GM12865 (cell line): ENCODE results near the gene ZFHX3.

ENCODE experiments used
- DNase-seq: peaks from one replicate; pipeline ENCODE4 v3.0.0; 2010; ENCODE audit warnings: low read depth
- H3K4me3 ChIP-seq: 2 replicates; pipeline ENCODE4 v1.5.1; 2011; ENCODE audit warnings: mild to moderate bottlenecking, low read depth, low read length, control low read depth
- TF ChIP-seq, protein P1 (sequence below): IDR thresholded peaks from 2 replicates; pipeline ENCODE4 v1.5.1; 2011; ENCODE audit warnings: low read length, control low read depth, low read depth, inconsistent platforms; ENCODE audit not compliant: insufficient read depth; ENCODE audit errors: missing control alignments

ZFHX3 gene

DNA sequence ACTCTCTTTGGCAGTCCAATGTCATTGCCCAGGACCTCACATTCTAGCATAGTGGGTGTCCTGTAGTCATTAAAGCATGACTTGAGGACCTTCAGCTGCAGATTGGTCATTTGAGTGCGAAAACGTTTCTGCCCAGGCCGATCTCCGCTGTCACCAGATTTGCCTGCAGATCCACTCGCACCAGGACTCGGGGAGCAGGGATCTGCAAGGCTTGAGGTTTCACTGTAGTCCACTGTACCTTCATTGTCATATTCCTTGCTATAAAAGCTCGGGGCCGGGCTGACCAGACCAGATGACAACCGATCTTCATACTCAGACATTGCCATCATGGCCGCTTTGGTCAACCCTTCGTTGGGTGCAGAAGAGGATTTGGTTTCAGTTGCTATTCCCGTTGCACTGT lies 254.2 kb downstream of the ZFHX3 start:
- DNase-seq = no peak
- H3K4me3 ChIP-seq = no peak overlapping the region
- TF ChIP-seq, protein P1, sequence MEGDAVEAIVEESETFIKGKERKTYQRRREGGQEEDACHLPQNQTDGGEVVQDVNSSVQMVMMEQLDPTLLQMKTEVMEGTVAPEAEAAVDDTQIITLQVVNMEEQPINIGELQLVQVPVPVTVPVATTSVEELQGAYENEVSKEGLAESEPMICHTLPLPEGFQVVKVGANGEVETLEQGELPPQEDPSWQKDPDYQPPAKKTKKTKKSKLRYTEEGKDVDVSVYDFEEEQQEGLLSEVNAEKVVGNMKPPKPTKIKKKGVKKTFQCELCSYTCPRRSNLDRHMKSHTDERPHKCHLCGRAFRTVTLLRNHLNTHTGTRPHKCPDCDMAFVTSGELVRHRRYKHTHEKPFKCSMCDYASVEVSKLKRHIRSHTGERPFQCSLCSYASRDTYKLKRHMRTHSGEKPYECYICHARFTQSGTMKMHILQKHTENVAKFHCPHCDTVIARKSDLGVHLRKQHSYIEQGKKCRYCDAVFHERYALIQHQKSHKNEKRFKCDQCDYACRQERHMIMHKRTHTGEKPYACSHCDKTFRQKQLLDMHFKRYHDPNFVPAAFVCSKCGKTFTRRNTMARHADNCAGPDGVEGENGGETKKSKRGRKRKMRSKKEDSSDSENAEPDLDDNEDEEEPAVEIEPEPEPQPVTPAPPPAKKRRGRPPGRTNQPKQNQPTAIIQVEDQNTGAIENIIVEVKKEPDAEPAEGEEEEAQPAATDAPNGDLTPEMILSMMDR = no peak

DNA sequence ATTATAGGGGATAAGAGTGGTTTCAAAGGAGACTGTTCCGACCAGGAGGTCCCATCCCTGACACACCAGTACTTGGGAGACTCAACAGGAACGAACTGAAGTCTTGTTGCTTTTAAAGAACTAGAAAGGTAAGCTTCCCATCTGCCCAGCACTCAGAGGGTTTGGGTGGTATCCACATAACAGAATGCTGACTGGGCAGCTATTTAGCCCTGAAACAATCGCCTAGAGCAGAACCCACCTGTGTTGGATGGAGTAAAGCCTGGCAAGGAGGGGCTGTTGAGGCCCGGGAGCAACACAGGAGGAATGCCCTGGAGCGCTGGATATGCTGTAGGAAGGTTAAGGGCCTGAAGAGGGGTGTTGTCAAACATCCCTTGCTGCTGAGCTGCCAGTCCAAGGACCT lies 254.9 kb downstream of the ZFHX3 start:
- TF ChIP-seq, protein P1 = no peak
- no peak for DNase-seq
- no peak overlapping the region for H3K4me3 ChIP-seq

DNA sequence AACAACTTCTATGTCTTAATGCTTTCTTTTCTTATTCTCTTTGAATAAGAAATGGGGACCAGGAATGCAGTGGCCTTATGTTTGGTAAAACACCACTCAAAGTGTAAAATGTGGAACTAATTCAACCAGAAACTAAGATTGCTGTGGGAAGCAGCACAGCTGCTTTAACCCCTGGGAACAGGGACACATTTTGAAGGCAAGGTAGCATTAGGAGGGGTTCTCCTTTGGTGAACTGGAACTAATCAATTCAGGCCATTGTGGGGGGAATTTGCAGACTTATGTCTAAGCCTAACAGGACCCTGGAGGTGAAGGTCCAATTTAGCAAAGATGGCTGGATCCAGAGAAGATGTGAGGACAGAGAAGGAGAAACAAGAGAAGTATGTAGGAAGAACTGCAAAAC lies 256.1 kb downstream of the ZFHX3 start:
- DNase-seq = no peak
- TF ChIP-seq, protein P1 = no peak
- H3K4me3 ChIP-seq = no peak overlapping the region

DNA sequence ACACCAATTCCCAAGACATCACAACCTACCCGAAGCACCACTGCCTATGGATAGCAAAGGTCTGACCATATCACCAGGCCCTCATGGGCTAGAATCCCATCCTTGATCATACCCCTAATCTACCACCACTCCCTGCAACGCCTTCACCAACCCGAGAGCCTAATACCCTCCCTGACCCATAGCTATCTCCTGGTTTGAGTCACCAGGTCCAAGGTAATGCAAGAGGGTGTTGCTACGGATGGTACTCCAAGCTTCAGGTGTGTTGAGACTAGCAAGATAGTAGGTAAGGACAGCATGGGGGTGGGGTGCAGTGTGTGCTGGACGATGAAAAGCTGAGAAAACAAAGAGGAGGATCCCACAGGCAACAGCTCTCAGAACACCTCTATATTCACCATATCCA lies 258.0 kb downstream of the ZFHX3 start:
- no peak for DNase-seq
- no peak overlapping the region for H3K4me3 ChIP-seq
- TF ChIP-seq, protein P1 = no peak

DNA sequence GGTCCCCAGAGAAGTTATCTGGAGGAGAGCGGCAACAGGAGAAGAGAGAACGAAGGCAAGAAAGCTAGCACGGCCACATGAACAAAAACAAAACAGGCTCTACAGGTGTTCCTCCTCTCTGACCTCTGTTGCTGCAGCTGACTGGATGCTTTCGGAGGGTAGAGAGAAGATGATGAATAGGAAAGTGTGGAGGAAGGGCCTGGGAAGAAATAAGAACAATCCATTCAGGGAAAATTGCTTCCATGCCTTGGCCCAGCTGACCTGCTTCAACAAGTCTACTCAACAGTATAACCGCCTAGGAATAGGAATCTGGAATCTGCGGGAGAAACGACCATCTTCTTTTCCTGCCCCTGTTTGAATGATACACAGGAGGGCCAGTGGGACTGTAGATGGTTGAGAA lies 258.5 kb downstream of the ZFHX3 start:
- no peak for DNase-seq
- TF ChIP-seq, protein P1 = no peak
- H3K4me3 ChIP-seq = no peak overlapping the region

DNA sequence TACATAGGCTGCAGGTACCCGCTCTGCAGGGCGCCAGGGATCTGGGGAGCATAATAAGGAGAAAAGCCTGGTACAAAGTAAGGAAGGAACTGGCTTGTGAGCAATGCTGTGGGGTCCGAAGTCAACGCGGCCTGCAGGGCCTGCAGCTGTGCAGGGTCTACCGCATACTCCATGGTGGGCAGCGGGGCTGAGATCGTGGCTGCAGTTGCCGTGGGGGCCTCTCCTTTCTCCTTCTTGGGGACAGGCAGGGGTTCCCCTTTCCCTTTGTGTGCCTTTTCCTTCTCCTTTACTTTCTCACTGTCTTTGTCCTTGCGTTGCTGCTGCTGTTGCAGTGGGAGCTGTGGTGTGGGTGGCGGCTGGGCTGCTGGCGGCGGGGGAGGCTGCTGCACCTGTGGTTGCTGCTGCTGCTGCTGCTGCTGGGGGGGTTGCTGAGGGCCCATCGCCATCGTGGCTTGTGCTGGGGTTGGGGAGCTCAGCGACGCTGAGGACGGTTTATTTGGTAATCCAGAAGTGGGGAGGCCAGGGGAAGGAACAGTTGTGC lies 259.6 kb downstream of the ZFHX3 start:
- no peak overlapping the region for H3K4me3 ChIP-seq
- no peak for DNase-seq
- TF ChIP-seq, protein P1 = no peak
